ENCODE measurements around the gene EPC2.

The EPC2 gene, protein sequence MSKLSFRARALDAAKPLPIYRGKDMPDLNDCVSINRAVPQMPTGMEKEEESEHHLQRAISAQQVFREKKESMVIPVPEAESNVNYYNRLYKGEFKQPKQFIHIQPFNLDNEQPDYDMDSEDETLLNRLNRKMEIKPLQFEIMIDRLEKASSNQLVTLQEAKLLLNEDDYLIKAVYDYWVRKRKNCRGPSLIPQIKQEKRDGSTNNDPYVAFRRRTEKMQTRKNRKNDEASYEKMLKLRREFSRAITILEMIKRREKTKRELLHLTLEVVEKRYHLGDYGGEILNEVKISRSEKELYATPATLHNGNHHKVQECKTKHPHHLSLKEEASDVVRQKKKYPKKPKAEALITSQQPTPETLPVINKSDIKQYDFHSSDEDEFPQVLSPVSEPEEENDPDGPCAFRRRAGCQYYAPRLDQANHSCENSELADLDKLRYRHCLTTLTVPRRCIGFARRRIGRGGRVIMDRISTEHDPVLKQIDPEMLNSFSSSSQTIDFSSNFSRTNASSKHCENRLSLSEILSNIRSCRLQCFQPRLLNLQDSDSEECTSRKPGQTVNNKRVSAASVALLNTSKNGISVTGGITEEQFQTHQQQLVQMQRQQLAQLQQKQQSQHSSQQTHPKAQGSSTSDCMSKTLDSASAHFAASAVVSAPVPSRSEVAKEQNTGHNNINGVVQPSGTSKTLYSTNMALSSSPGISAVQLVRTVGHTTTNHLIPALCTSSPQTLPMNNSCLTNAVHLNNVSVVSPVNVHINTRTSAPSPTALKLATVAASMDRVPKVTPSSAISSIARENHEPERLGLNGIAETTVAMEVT

DNA sequence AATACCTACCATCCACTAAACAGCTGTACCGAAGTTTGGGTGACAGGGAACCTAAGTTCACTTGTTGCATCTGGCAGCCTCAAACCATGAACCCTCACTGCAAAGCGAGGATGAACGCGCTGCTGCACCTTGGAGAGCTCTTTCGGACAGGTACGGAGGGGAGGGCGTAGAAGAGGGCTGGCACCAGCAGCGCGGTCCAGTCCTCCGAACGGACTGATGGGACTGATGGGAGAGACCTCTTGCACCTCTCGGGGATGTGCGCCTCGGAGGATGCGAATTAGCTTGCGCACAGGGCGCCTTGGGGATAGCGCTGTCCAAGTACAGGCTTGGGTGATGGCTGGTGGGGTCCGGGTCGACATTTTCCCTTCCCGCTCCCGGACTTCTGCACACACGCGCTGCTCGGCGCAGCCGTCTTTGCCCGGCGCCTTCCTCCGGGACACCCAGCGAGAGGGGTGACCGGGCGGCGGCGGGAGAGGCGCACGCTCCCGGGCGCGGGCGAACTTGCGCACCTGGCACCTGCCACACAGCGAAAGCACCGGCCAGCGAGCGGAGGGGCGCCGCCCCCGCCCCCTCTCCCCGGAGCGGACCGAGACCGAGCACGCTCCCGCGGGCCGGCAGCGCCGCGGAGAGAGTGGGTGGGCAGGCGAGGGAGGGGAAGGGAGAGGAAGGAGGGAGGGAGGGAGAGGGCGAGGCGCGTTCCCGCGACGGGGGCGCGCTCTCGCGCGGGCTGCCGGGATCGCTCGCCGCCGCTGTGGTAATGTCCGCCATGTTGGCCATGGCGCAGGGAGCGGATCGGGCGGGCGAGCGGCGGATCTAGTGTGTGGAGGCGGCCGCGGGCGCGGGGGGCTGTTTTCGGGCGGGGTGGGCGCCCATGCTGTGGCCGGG is at the start of gene EPC2:
Gene EPC2 (plus strand): TSS at position 754 of the 885 bp plus-strand sequence. CDS start 267 bp downstream, outside the sequence.
- Mint-ChIP-seq H3K4me1 (peaks cover 15% of the 10 kb centered on the region), H3K4me3 (peak within 1 kb of the TSS; percentile 90 to 91), H3K27ac (peak within 1 kb of the TSS; percentile 100), H3K9me3 (no peaks in the 10 kb centered on the region), H3K27me3 (no peaks in the 10 kb centered on the region)
- ATAC-seq (peak; percentile 60), DNase-seq (peak; percentile 88 to 91)

GRCh38 chr2:148596018-148596417 is 48.5 kb upstream of the EPC2 start:
- Mint-ChIP-seq H3K27ac (no peak overlapping the region), H3K4me3 (no peak overlapping the region), H3K9me3 (peaks cover 0 to 7% of the 10 kb centered on the region in 2 donors), H3K4me1 (no peaks in the 10 kb centered on the region), H3K27me3 (no peaks in the 10 kb centered on the region)
- ATAC-seq (no peak), DNase-seq (no peak)

GRCh38 chr2:148599109-148599991 is 45.2 kb upstream of the EPC2 start:
- no peak for DNase-seq
- no peaks in the 10 kb centered on the region for H3K27me3 Mint-ChIP-seq
- ATAC-seq: no peak
- H3K4me1 Mint-ChIP-seq: peaks cover 14% of the 10 kb centered on the region
- H3K4me3 Mint-ChIP-seq: no peak overlapping the region
- no peak overlapping the region for H3K27ac Mint-ChIP-seq
- peaks cover 5 to 14% of the 10 kb centered on the region in 2 donors for H3K9me3 Mint-ChIP-seq

DNA sequence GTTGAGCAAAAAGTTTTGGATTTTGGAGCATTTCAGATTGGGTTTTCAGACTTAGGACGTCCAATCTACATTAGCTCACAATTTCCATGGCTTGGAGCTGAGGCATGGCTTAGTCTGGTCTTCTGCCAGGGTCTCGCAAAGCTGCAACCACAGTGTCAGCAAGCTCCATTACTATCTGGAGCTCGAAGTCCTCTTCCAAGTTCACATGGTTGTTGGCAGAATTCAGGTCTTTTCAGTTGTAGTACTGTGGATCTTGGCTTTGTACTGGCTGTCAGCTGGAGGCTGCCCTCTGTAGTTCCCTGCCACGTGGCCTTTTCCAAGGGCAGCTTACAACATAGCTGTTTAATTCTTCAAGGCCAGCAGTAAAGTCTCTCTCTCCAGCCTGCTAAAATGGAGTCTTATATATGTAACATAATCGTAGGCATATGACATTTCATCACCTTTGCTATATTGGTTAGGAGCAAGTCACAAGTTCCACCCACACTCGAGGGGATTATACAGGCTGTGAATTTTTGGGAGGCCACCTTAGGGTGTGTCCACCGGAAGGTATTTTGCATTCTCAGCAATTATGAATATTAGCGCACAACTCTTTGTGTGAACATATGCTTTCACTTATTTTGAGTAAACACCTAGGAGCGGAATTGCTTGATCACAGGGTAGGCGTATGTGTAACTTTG is 41.5 kb upstream of the EPC2 start:
- Mint-ChIP-seq H3K4me3 (peak overlapping the region; percentile 45 to 54), H3K4me1 (peaks cover 15% of the 10 kb centered on the region), H3K27ac (peak overlapping the region; percentile 89 to 97), H3K9me3 (peaks cover 5 to 14% of the 10 kb centered on the region in 2 donors), H3K27me3 (no peaks in the 10 kb centered on the region)
- peak; percentile 32 to 63 for DNase-seq
- peak; percentile 79 for ATAC-seq

- Mint-ChIP-seq H3K27me3 (no peaks in the 10 kb centered on the region), H3K4me1 (peaks cover 15% of the 10 kb centered on the region), H3K4me3 (peak overlapping the region in 1 of 2 donors; percentile 13), H3K27ac (peak overlapping the region; percentile 89 to 97), H3K9me3 (peaks cover 5 to 14% of the 10 kb centered on the region in 2 donors)
- DNase-seq (peak; percentile 46 to 57), ATAC-seq (peak; percentile 97)
These were observed 41.0 kb upstream of the EPC2 start for GRCh38 chr2:148603562-148603920.

DNA sequence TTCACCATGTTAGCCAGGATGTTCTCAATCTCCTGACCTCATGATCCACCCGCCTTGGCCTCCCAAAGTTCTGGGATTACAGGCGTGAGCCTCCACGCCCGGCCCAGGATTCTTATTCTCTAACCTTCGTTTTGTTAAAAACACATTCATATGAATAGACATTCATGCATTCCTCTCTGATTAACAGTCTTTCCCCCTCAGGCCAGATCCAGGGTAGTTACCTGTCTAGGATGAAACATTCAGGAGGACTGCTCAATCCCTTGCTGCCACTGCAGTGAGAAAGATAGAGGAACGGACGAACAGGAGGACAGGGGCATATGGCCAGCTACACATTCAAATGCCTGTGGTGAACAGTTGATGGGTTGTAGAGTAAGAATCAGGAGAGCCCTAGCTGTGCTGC is 39.6 kb upstream of the EPC2 start:
- no peak for ATAC-seq
- DNase-seq: no peak
- Mint-ChIP-seq H3K4me3 (no peak overlapping the region), H3K27ac (no peak overlapping the region), H3K9me3 (peaks cover 5 to 14% of the 10 kb centered on the region in 2 donors), H3K4me1 (peaks cover 15% of the 10 kb centered on the region), H3K27me3 (no peaks in the 10 kb centered on the region)

- no peak for ATAC-seq
- Mint-ChIP-seq H3K4me3 (no peak overlapping the region), H3K27me3 (no peaks in the 10 kb centered on the region), H3K9me3 (no peaks in the 10 kb centered on the region), H3K4me1 (peaks cover 15% of the 10 kb centered on the region), H3K27ac (peak overlapping the region in 1 of 2 donors; percentile 86)
- no peak for DNase-seq
These were observed 37.0 kb upstream of the EPC2 start for GRCh38 chr2:148607566-148607965.

DNA sequence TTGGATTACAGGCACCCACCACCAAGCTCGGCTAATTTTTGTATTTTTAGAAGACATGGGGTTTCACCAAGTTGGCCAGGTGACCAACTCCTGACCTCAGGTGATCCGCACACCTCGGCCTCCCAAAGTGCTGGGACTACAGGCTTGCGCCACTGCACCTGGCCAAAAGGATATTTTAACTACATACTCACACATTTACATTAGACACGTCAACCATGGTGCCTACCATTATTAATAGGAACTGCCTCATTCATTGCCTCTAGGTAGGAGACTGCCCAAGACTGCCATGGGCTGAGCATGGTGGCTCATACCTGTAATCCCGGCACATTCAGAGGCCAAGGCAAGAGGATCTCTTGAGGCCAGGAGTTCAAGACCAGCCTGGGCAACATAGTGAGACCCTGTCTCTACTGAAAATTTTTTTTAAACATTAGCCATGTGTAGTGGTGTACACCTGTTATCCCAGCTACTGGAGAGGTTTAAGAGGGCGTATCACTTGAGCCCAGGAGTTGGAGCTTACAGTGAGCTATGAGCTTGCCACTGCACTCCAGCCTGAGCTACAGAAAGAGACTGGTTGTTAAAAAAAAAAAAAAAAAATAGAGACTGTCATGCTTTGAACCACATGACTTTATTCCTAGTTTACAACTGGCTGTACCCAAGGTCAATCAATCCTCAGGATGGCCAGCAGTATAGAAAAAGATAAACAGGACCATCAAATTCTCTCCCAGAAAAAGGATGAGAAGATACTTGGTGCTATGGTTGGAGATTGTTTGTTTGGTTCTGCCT is 31.1 kb upstream of the EPC2 start:
- Mint-ChIP-seq H3K27ac (no peak overlapping the region), H3K9me3 (no peaks in the 10 kb centered on the region), H3K4me3 (no peak overlapping the region), H3K27me3 (no peaks in the 10 kb centered on the region), H3K4me1 (peaks cover 21% of the 10 kb centered on the region)
- DNase-seq: no peak
- no peak for ATAC-seq

- DNase-seq: no peak
- no peaks in the 10 kb centered on the region for H3K9me3 Mint-ChIP-seq
- H3K27ac Mint-ChIP-seq: no peak overlapping the region
- H3K4me1 Mint-ChIP-seq: peaks cover 21% of the 10 kb centered on the region
- H3K4me3 Mint-ChIP-seq: no peak overlapping the region
- peak; percentile 41 for ATAC-seq
- no peaks in the 10 kb centered on the region for H3K27me3 Mint-ChIP-seq
These were observed 30.6 kb upstream of the EPC2 start for GRCh38 chr2:148614014-148614321.

- Mint-ChIP-seq H3K4me1 (peaks cover 21% of the 10 kb centered on the region), H3K4me3 (no peak overlapping the region), H3K27ac (peak overlapping the region in 1 of 2 donors; percentile 20), H3K27me3 (no peaks in the 10 kb centered on the region), H3K9me3 (no peaks in the 10 kb centered on the region)
- DNase-seq (peak in 1 of 2 donors; percentile 13), ATAC-seq (peak; percentile 86)
These were observed 30.1 kb upstream of the EPC2 start for GRCh38 chr2:148614322-148615049.

DNA sequence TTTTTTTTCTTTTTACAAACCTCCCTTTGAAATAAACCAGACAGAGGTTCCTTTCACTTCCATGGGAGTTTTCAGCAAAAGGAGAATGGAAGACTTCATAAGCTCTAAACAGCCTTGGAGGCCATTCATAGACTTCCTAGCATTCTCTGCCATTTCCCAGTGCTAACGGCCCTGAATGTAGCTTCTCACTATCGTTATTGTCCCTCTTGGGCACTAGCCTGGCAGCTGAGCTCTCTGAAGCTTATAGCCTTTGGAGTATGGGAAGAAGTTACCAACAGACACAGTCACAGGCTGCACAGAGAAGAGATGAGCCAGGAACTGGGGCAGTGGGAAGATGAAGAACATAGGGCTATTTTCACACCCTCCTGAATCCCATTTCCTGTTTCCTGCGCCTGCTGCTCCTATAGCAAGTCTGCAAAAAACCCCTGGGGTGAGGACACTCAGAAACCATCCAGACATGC is 29.1 kb upstream of the EPC2 start:
- Mint-ChIP-seq H3K4me1 (peaks cover 21% of the 10 kb centered on the region), H3K27me3 (no peaks in the 10 kb centered on the region), H3K9me3 (peaks cover 0 to 6% of the 10 kb centered on the region in 2 donors), H3K27ac (no peak overlapping the region), H3K4me3 (no peak overlapping the region)
- ATAC-seq (no peak), DNase-seq (no peak)

GRCh38 chr2:148616662-148617061 is 27.9 kb upstream of the EPC2 start:
- Mint-ChIP-seq H3K27ac (no peak overlapping the region), H3K4me1 (peaks cover 21% of the 10 kb centered on the region), H3K9me3 (peaks cover 0 to 6% of the 10 kb centered on the region in 2 donors), H3K27me3 (no peaks in the 10 kb centered on the region), H3K4me3 (no peak overlapping the region)
- DNase-seq (no peak), ATAC-seq (no peak)

DNA sequence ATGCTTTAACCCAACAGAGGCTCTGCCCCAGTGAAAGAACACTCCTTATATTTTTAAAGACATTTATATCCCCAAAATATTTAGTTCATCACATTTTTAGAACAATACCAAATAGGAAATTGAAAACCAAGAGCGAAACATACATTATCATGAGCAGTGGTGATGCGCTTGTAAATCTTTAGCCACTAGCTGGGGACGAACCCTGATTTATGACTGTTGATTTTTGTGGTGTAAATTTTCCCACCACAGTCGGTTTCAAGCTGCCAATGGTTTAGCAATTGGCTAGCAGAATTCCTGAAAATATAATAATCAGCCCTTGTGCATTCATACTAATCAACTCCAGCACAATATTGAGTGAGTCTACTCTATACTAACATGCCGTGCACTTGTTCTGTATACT is 27.3 kb upstream of the EPC2 start:
- Mint-ChIP-seq H3K9me3 (peaks cover 0 to 6% of the 10 kb centered on the region in 2 donors), H3K27me3 (no peaks in the 10 kb centered on the region), H3K4me1 (peaks cover 21% of the 10 kb centered on the region), H3K4me3 (no peak overlapping the region), H3K27ac (no peak overlapping the region)
- ATAC-seq (no peak), DNase-seq (no peak)

Data from stimulated activated naive CD8-positive, alpha-beta T cell treated with anti-CD3 and anti-CD28 coated beads, Interleukin-15, amount 100 ng/mL, for 72 hours (primary cell).